Endothelial cell of umbilical vein (primary cell): Measurements from ENCODE around the gene MTMR6.

Source experiments
- EZH2 ChIP-seq: IDR thresholded peaks from 2 replicates; pipeline ENCODE4 v1.6.1; 2012; ENCODE audit warnings: borderline replicate concordance, low read depth, mild to moderate bottlenecking, moderate library complexity, low read length, inconsistent platforms; ENCODE audit not compliant: severe bottlenecking
- POLR2A ChIP-seq: IDR thresholded peaks from 2 replicates; pipeline ENCODE4 v1.6.1; 2012; ENCODE audit warnings: low read depth, mild to moderate bottlenecking, control low read depth, low read length
- POLR2AphosphoS5 ChIP-seq: IDR thresholded peaks from 2 replicates; pipeline ENCODE4 v1.6.1; 2012; ENCODE audit warnings: low read depth, mild to moderate bottlenecking, control low read depth, low read length, moderate library complexity; ENCODE audit not compliant: insufficient read depth
- TF ChIP-seq, protein P1 (sequence below), 2 donors: IDR thresholded peaks; 1 replicate in 1 of 2; 2 replicates in 1 of 2; pipeline ENCODE4 v1.5.1; 2011; ENCODE audit warnings: low read length in 2 of 2, mild to moderate bottlenecking in 2 of 2, moderate library complexity in 2 of 2, control low read depth in 1 of 2, inconsistent platforms in 1 of 2, low read depth in 1 of 2; ENCODE audit not compliant: insufficient read depth in 1 of 2; ENCODE audit errors: extremely low read depth in 1 of 2

DNA sequence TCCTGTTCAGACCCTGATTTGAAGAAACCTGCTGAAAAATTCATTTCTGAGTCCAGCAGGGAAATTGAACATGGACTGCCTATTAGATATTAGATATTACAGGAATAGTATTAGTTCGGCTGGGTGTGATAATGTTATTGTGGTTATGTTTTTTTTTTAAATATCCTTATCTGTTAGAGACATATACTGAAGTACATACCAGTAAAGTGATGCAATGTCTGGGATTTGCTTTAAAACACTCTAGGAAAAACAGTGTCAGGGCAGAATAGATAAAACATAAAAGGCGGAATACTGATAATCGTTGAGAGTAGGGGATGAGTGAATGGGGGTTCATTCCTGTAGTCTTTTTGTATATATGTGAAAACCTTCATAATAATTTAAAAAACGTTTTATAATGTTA is 86.5 kb downstream of the MTMR6 start:
- TF ChIP-seq POLR2A, result no peak
- TF ChIP-seq POLR2AphosphoS5, result no peak
- TF ChIP-seq, protein P1, sequence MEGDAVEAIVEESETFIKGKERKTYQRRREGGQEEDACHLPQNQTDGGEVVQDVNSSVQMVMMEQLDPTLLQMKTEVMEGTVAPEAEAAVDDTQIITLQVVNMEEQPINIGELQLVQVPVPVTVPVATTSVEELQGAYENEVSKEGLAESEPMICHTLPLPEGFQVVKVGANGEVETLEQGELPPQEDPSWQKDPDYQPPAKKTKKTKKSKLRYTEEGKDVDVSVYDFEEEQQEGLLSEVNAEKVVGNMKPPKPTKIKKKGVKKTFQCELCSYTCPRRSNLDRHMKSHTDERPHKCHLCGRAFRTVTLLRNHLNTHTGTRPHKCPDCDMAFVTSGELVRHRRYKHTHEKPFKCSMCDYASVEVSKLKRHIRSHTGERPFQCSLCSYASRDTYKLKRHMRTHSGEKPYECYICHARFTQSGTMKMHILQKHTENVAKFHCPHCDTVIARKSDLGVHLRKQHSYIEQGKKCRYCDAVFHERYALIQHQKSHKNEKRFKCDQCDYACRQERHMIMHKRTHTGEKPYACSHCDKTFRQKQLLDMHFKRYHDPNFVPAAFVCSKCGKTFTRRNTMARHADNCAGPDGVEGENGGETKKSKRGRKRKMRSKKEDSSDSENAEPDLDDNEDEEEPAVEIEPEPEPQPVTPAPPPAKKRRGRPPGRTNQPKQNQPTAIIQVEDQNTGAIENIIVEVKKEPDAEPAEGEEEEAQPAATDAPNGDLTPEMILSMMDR (IDR thresholded peaks at IDR 0.05; ENCODE audit: extremely low read depth in 1 of 2, insufficient read depth in 1 of 2, low read depth in 1 of 2, low read length in 2 of 2), result no peak
- no peak for TF ChIP-seq EZH2
